SK-N-DZ (cell line): ENCODE results near the gene OR1D5.
"Not testable (repeated sequence)": the region's sequence is repeated elsewhere in the genome, so short reads cannot be mapped to it uniquely, and the experiment has no call there.

Source experiments
- DNase-seq: peaks from one replicate; pipeline ENCODE4 v3.0.0-alpha.2; 2015; ENCODE audit warnings: low spot score

Gene OR1D5

GRCh38 chr17:3032258-3033247 is 30.9 kb downstream of the OR1D5 start:
- no peak for DNase-seq

DNA sequence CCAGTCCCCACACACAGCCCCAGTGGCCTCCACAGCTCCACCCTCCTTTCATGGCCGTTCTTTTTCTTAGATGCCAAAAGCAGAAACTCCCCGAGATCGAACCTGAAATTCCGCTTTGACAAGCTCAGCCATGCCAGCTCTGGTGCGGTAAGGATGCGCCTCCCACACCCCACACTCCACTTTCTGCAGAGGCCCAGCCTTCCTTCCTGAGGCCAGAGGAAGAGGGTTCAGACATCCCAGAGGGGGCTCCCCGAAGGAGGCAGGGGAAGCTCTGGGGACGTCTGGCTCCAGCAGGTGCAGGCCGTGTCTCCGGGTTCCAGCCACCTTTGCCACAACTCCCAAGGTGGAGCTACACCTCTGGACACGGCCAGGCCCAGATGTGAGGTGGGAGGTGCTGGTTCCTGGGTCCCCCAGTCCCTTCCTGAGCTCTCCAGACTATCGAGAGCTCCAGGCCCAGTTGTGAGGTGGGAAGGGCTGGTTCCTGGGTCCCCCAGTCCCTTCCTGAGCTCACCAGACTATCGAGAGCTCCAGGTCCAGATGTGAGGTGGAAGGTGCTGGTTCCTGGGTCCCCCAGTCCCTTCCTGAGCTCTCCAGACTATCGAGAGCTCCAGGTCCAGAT is 32.4 kb downstream of the OR1D5 start:
- DNase-seq: not testable (repeated sequence)

- no peak for DNase-seq
Measured at GRCh38 chr17:3030096-3030495, 33.3 kb downstream of the OR1D5 start.

DNA sequence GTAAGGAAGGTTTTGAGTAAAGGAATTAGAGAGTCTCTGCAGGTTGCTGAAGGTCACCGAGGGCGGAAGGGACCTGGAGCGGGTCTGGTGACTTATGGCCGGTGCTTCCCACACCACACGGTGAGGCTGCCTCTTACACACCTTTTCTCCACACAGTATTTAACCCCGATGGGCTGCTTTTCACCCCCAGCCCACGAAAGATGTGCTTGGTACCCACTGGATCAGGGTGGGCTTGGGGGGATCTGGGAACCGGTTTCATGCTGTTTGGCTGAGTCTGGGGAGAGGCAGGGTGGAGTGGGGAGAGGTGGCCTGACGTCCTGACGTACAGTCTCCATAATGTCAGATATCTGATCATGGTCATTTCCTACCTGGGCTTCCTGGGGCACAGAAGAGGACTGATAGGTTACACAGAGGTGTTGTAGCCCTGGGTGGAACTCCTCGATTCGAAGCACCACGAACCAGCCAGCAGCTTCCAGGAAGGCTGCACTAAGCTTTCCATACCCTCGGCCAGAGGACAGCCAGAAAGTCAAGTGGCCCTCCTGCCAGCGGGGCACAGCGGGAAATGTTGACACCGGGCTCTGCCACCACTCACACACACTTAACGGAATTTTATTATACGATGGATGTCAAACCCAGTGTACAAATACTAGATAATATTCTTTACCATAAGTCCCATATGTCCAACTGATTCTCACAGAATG is 34.0 kb downstream of the OR1D5 start:
- DNase-seq: no peak

GRCh38 chr17:3027786-3028532 is 35.4 kb downstream of the OR1D5 start:
- DNase-seq: no peak

DNA sequence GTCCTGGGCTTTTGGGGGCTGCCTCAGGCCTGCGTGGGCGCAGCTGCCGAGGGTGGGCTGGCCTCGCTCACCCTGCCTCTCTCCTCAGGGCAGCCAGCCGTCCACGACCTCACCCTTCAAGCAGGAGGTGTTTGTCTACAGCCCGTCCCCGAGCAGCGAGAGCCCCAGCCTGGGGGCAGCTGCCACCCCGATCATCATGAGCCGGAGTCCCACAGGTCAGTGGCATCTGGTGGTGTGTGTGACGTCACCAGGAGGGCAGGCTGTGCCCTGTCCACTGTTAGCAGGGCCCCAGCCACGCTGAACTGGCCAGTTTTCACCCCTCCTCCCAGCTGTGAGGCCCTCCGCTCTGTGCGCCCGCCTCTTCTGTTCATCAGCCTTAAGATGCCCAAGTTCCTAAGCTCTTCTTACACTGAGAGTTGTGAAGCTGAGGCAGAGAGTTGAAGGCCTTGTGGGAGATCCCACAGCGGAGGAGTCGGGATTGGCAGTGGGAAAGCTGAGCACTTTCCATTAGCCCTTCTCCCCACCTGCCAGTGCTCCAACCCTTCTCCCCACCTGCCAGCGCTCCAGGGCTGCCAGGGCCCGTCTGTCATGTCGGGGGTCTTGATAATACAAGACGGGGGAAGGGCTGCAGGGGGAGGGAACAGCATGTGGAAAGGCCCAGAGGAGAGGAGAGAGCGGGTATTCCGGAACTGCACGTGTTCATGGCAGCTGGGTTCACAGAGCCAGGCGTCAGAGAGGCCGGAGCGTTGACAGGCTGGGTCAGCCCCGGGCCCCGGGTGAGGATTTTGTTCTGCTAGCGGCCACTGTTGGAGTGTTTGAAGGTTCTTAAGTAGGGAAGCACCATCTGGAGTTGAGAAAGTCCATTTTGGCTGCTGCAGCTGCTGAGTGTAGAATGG is 36.3 kb downstream of the OR1D5 start:
- no peak for DNase-seq

- DNase-seq: no peak
Measured at GRCh38 chr17:3026125-3026855, 37.1 kb downstream of the OR1D5 start.

- DNase-seq: no peak
Measured at GRCh38 chr17:3025421-3026124, 37.8 kb downstream of the OR1D5 start.

DNA sequence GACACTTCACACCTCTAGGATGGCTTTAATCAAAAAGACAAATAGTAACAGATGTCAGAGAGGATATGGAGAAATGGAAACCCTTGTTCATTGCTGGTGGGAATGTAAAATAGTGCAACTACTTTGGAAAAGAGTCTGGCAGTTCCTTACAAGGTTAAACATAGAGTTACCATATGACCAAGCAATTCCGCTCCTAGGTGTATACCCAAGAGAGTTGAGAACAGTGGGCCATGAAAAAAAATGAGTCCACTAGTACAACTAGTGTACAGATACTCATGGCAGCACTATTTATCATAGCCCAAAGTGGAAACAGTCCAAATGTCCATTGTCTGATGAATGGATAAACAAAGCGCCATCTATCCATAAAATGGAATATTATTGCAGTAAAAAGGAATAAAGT is 39.1 kb downstream of the OR1D5 start:
- DNase-seq: no peak

- no peak for DNase-seq
Measured at GRCh38 chr17:3022197-3022596, 41.2 kb downstream of the OR1D5 start.

DNA sequence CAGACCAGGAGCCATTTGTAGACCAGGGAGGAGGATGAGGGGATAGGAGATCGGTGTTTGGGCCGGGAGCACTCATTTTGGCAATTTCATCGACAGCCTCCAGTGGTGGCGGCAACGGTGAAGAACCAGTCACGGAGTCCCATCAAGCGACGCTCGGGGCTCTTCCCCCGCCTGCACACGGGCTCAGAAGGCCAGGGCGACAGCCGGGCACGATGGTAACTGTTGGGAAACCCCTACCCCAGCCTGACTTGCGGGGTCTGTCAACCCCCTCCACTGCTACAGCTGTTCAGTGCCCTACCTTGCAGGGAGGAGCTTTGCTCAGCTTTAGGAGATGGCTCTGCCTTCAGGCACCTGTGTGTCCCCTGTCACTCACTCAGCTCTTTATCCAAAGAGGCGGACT is 43.0 kb downstream of the OR1D5 start:
- DNase-seq: no peak

DNA sequence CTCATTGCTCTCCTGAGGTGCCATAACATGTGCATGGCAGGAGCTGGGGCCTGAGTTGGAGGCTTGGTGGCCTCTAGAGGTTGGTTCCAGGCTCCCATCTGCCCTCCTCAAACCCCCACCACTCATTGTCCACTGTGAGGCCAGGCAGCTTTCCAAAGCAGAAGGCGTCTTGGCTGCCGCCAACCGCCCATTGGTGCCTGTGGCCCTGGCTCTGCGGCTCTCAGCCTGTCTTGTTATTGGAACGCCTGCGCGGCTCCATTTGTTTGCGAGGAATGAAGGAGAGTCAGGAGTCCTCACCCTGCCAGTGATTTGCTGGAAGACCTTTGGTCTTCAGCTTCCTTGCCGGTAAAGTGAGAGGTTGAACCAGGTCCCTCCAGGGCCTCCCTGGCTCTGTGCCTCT is 43.6 kb downstream of the OR1D5 start:
- no peak for DNase-seq

GRCh38 chr17:3017936-3018335 is 45.5 kb downstream of the OR1D5 start:
- DNase-seq: no peak

DNA sequence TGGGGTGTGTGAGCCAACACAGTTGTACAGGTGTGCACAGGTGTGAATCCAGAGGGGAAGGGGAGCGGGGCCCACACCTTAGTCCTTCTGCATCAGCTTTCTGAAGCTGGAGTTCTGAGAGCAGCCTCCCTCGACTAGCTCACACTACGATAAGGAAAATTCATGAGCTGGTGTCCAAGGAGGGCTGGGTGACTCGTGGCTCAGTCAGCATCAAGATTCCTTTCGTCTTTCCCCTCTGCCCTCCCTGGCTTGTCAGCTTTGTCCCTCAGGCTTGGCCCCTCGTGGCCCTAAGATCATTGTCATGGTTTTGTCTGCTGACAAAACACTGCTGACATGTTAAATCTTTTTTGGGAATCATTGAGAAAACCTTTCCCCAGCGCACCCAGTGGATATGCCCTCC is 47.5 kb downstream of the OR1D5 start:
- no peak for DNase-seq

GRCh38 chr17:3012926-3013581 is 50.4 kb downstream of the OR1D5 start:
- DNase-seq: peak; percentile 58
